Caco-2 (cell line): ENCODE data around the gene ATL1. TPM values are rescaled to one million over a fixed set of nuclear protein-coding genes. Genes with fewer than 3 reads are reported as not detected.

ENCODE experiments used
- BruUV-seq: library from RNA; stranded (reverse); fragments of 400-500 nt; replicated peaks from 2 replicates; lab custom pipeline; 2021; lab: Mats Ljungman, UMichigan
- CTCF ChIA-PET: fragments of 300-600 bp; sonication (Branson Sonifier 250); formaldehyde crosslinking; loops from one replicate; lab custom pipeline; 2022; ENCODE audit warnings: antibody characterized with exemption; lab: Charles Lee
- POLR2A ChIA-PET: fragments of 300-600 bp; sonication (Branson Sonifier 250); formaldehyde crosslinking; loops from one replicate; lab custom pipeline; 2022; ENCODE audit warnings: antibody characterized with exemption; lab: Charles Lee
- DNase-seq, 2 experiments: peaks; one replicate each; pipeline versions ENCODE4 v3.0.0 to v3.0.0-alpha.2; 2020 to 2022
- H3K27me3 ChIP-seq: replicated peaks from 2 replicates; pipeline ENCODE4 v1.6.0; 2011; ENCODE audit warnings: low read length; ENCODE audit not compliant: control insufficient read depth, insufficient read depth
- H3K36me3 ChIP-seq: 2 replicates; pipeline ENCODE4 v1.5.1; 2011; ENCODE audit warnings: low read length; ENCODE audit not compliant: control insufficient read depth, insufficient read depth
- H3K4me1 ChIP-seq: fragments of 250-450 bp; sonication (Bioruptor Pico); 2 replicates; pipeline ENCODE4 v1.5.1; 2020; ENCODE audit warnings: mild to moderate bottlenecking
- H3K4me3 ChIP-seq: 2 replicates; pipeline ENCODE4 v1.5.1; 2011; ENCODE audit warnings: low read depth, mild to moderate bottlenecking, control low read depth, low read length
- H3K9me3 ChIP-seq: fragments of 250-450 bp; sonication (Bioruptor Pico); 2 replicates; pipeline ENCODE4 v1.5.1; 2020; ENCODE audit warnings: mild to moderate bottlenecking, moderate library complexity
- H3K27ac Mint-ChIP-seq: one replicate; pipeline ENCODE4 v1.8.0; 2022; ENCODE audit warnings: mixed read lengths; ENCODE audit not compliant: unreplicated experiment
- H3K27me3 Mint-ChIP-seq: one replicate; pipeline ENCODE4 v1.8.0; 2022; ENCODE audit warnings: mixed read lengths; ENCODE audit not compliant: insufficient read depth, unreplicated experiment
- H3K36me3 Mint-ChIP-seq: one replicate; pipeline ENCODE4 v1.8.0; 2022; ENCODE audit warnings: mild to moderate bottlenecking, mixed read lengths; ENCODE audit not compliant: insufficient read depth, unreplicated experiment
- H3K4me1 Mint-ChIP-seq: one replicate; pipeline ENCODE4 v1.8.0; 2022; ENCODE audit warnings: low read depth, mixed read lengths; ENCODE audit not compliant: unreplicated experiment
- H3K4me3 Mint-ChIP-seq: one replicate; pipeline ENCODE4 v1.8.0; 2022; ENCODE audit warnings: mild to moderate bottlenecking, moderate library complexity, mixed read lengths; ENCODE audit not compliant: unreplicated experiment
- H3K9me3 Mint-ChIP-seq: one replicate; pipeline ENCODE4 v1.8.0; 2022; ENCODE audit warnings: mixed read lengths; ENCODE audit not compliant: unreplicated experiment
- CTCF ChIP-seq, 2 experiments: fragments of 200-600 bp in 1 of 2; IDR thresholded peaks; 1 replicate in 1 of 2; 2 replicates in 1 of 2; pipeline versions ENCODE4 v1.5.1 to v1.8.0; 2011 to 2022; ENCODE audit warnings: antibody characterized with exemption in 1 of 2, control low read depth in 1 of 2, inconsistent platforms in 1 of 2, low read depth in 1 of 2, low read length in 1 of 2, mild to moderate bottlenecking in 1 of 2, moderate library complexity in 1 of 2; ENCODE audit not compliant: insufficient read depth in 1 of 2, severe bottlenecking in 1 of 2, unreplicated experiment in 1 of 2
- intact Hi-C: fragments of 100-400 bp; cut with micrococcal nuclease; formaldehyde crosslinking; loops from one replicate; pipeline ENCODE4 v1.10.0; 2022; ENCODE audit not compliant: unreplicated experiment
- total RNA-seq: library from RNA; stranded (reverse); gene quantifications from 2 replicates; pipeline ENCODE4 v1.2.3, GENCODE V29; 2022

ATL1 gene
- total RNA-seq, 1 experiment from 2014 or later = 1.1 TPM

GRCh38 chr14:50677527-50678063 lies 117.7 kb downstream of the ATL1 start:
- no peak overlapping the region for H3K4me3 Mint-ChIP-seq
- Histone ChIP-seq H3K9me3 (no peaks in the 10 kb centered on the region), H3K4me3 (no peak overlapping the region), H3K27me3 (no peaks in the 10 kb centered on the region), H3K4me1 (peaks cover 58% of the 10 kb centered on the region), H3K36me3 (no peaks in the 10 kb centered on the region)
- H3K4me1 Mint-ChIP-seq = peaks cover 52% of the 10 kb centered on the region
- H3K36me3 Mint-ChIP-seq = no peaks in the 10 kb centered on the region
- H3K27me3 Mint-ChIP-seq = no peaks in the 10 kb centered on the region
- no peak for DNase-seq
- TF ChIP-seq CTCF (IDR thresholded peaks at IDR 0.05; ENCODE audit: insufficient read depth in 1 of 2, low read depth in 1 of 2, low read length in 1 of 2, severe bottlenecking in 1 of 2, unreplicated experiment in 1 of 2) = no peak
- CTCF ChIA-PET = interaction anchor here (0.6 kb wide), 1 partner anchor 136 kb away, joined by 5 read pairs; no protein-coding TSS in a partner anchor
- H3K9me3 Mint-ChIP-seq = no peaks in the 10 kb centered on the region
- intact Hi-C loops = no loop called here
- POLR2A ChIA-PET = interaction anchor here (0.7 kb wide), 1 partner anchor 9 kb away, joined by 4 read pairs; the partner anchor contains the start of gene SAV1
- H3K27ac Mint-ChIP-seq = no peak overlapping the region
- no TSS peak for BruUV-seq

GRCh38 chr14:50678163-50678562 lies 118.2 kb downstream of the ATL1 start:
- H3K27ac Mint-ChIP-seq = no peak overlapping the region
- ChIA-PET CTCF (no interaction called here), POLR2A (no interaction called here)
- TF ChIP-seq CTCF (IDR thresholded peaks at IDR 0.05; ENCODE audit: insufficient read depth in 1 of 2, low read depth in 1 of 2, low read length in 1 of 2, severe bottlenecking in 1 of 2, unreplicated experiment in 1 of 2) = no peak
- no peaks in the 10 kb centered on the region for H3K9me3 ChIP-seq
- H3K27me3 ChIP-seq = no peaks in the 10 kb centered on the region
- H3K4me1 Mint-ChIP-seq = peaks cover 52% of the 10 kb centered on the region
- BruUV-seq = no TSS peak
- no peaks in the 10 kb centered on the region for H3K36me3 ChIP-seq
- no peaks in the 10 kb centered on the region for H3K9me3 Mint-ChIP-seq
- H3K4me3 ChIP-seq = no peak overlapping the region
- no peaks in the 10 kb centered on the region for H3K27me3 Mint-ChIP-seq
- no peak overlapping the region for H3K4me3 Mint-ChIP-seq
- intact Hi-C loops = no loop called here
- DNase-seq = no peak
- no peaks in the 10 kb centered on the region for H3K36me3 Mint-ChIP-seq
- peaks cover 58% of the 10 kb centered on the region for H3K4me1 ChIP-seq

- no peaks in the 10 kb centered on the region for H3K27me3 Mint-ChIP-seq
- CTCF ChIA-PET = no interaction called here
These were observed 119.7 kb downstream of the ATL1 start for GRCh38 chr14:50679674-50680073.

More at GRCh38 chr14:50679674-50680073, 119.7 kb downstream of the ATL1 start:
- Mint-ChIP-seq H3K4me1 (peaks cover 46% of the 10 kb centered on the region), H3K4me3 (no peak overlapping the region), H3K36me3 (no peaks in the 10 kb centered on the region), H3K27ac (no peak overlapping the region), H3K9me3 (no peaks in the 10 kb centered on the region)
- DNase-seq = no peak
- no peaks in the 10 kb centered on the region for H3K27me3 ChIP-seq
- intact Hi-C loops = no loop called here
- no peaks in the 10 kb centered on the region for H3K36me3 ChIP-seq
- peaks cover 58% of the 10 kb centered on the region for H3K4me1 ChIP-seq
- H3K9me3 ChIP-seq = no peaks in the 10 kb centered on the region
- H3K4me3 ChIP-seq = no peak overlapping the region
- POLR2A ChIA-PET = no interaction called here
- BruUV-seq = no TSS peak
- no peak for TF ChIP-seq CTCF (IDR thresholded peaks at IDR 0.05; ENCODE audit: insufficient read depth in 1 of 2, low read depth in 1 of 2, low read length in 1 of 2, severe bottlenecking in 1 of 2, unreplicated experiment in 1 of 2)

Other genes with a start within 250 kb of the ATL1 start
- 25.0 and 27.6 TPM in 2 replicates for gene L2HGDH, start 247.9 kb upstream of the ATL1 start, total RNA-seq
- gene DMAC2L, start 247.8 kb upstream of the ATL1 start, total RNA-seq = 25.8 and 27.6 TPM in 2 replicates
- 4.5 and 5.4 TPM in 2 replicates for gene CDKL1, start 163.3 kb upstream of the ATL1 start, total RNA-seq
- gene MAP4K5, start 27.6 kb upstream of the ATL1 start, total RNA-seq = 48.4 and 48.6 TPM in 2 replicates
- gene SAV1, start 108.2 kb downstream of the ATL1 start, total RNA-seq = 28.0 and 28.3 TPM in 2 replicates